IMR-90 (cell line): ENCODE results near the gene EXOC3L2.

ENCODE experiments used
- CEBPB ChIP-seq: IDR thresholded peaks from 2 replicates; pipeline ENCODE4 v1.6.1; 2012; ENCODE audit warnings: low read depth, low read length, improper control_type of control experiment
- CTCF ChIP-seq: conservative IDR thresholded peaks from 2 replicates; pipeline ENCODE4 v1.5.1; 2012; ENCODE audit warnings: mild to moderate bottlenecking, low read depth, low read length, improper control_type of control experiment
- ELK1 ChIP-seq: fragments of 150-350 bp; IDR thresholded peaks from 2 replicates; pipeline ENCODE4 v1.6.1; 2016; ENCODE audit warnings: low read depth, mild to moderate bottlenecking, low read length, moderate library complexity, borderline replicate concordance
- FOS ChIP-seq: fragments of 150-350 bp; IDR thresholded peaks from 2 replicates; pipeline ENCODE4 v1.6.1; 2016; ENCODE audit warnings: low read depth, low read length
- MXI1 ChIP-seq: IDR thresholded peaks from 2 replicates; pipeline ENCODE4 v1.6.1; 2012; ENCODE audit warnings: low read depth, mild to moderate bottlenecking, low read length, moderate library complexity, borderline replicate concordance
- NFE2L2 ChIP-seq: fragments of 150-350 bp; IDR thresholded peaks from 2 replicates; pipeline ENCODE4 v1.6.1; 2016; ENCODE audit warnings: low read depth, mild to moderate bottlenecking, low read length
- POLR2A ChIP-seq: IDR thresholded peaks from 2 replicates; pipeline ENCODE4 v1.6.1; 2012; ENCODE audit warnings: mild to moderate bottlenecking, low read depth, low read length
- RAD21 ChIP-seq: IDR thresholded peaks from 2 replicates; pipeline ENCODE4 v1.6.1; 2012; ENCODE audit warnings: low read length, improper control_type of control experiment
- RFX5 ChIP-seq: IDR thresholded peaks from 2 replicates; pipeline ENCODE4 v1.8.0; 2012; ENCODE audit warnings: low read depth, mild to moderate bottlenecking, low read length, moderate library complexity
- SMC3 ChIP-seq: fragments of 150-350 bp; IDR thresholded peaks from 2 replicates; pipeline ENCODE4 v1.6.1; 2016; ENCODE audit warnings: low read depth, mild to moderate bottlenecking, antibody characterized with exemption, low read length, moderate library complexity

GRCh38 chr19:45262570-45262969 is 17.4 kb upstream of the EXOC3L2 start:
- TF ChIP-seq FOS (no peak), CTCF (no peak), RAD21 (no peak), CEBPB (no peak), MXI1 (no peak), POLR2A (no peak), ELK1 (no peak), RFX5 (no peak), SMC3 (no peak), NFE2L2 (no peak)
